ENCODE data around the gene ZNF831. TPM values are rescaled to one million over a fixed set of nuclear protein-coding genes. Genes with fewer than 3 reads are reported as not detected.

ZNF831 gene
- total RNA-seq, 4 donors from 2014 or later, result 0.05 to 0.07 TPM; not detected in 2

- DNase-seq (no peak), ATAC-seq (no peak)
- peaks cover 0 to 13% (median 3%) of the 10 kb centered on the region in 3 donors for H3K27me3 ChIP-seq
- no peaks in the 10 kb centered on the region for H3K9me3 ChIP-seq
- H3K36me3 ChIP-seq, result no peaks in the 10 kb centered on the region
- H3K27ac ChIP-seq, result no peak overlapping the region
- H3K4me1 ChIP-seq, result no peaks in the 10 kb centered on the region
- TF ChIP-seq CTCF (IDR thresholded peaks at IDR 0.05 in 4 of 5, conservative IDR thresholded peaks at IDR 0.05 in 1 of 5), result no peak
- no peak for TF ChIP-seq POLR2A (IDR thresholded peaks at IDR 0.05)
- in situ Hi-C loops (cut with MboI; ENCODE audit: low sequenced_read_pairs in 4 of 4), result no loop called here
- intact Hi-C loops (cut with DNase I; ENCODE audit: low total_unique reads), result no loop called here
- H3K4me3 ChIP-seq, result no peak overlapping the region
These were observed 89.7 kb downstream of the ZNF831 start for GRCh38 chr20:59253325-59253724.

GRCh38 chr20:59253779-59254319 lies 90.2 kb downstream of the ZNF831 start:
- in situ Hi-C loops (cut with MboI; ENCODE audit: low sequenced_read_pairs in 4 of 4) (no loop called here), intact Hi-C loops (cut with DNase I; ENCODE audit: low total_unique reads) (no loop called here)
- Histone ChIP-seq H3K4me3 (no peak overlapping the region), H3K27ac (no peak overlapping the region), H3K4me1 (no peaks in the 10 kb centered on the region), H3K27me3 (peaks cover 0 to 13% (median 3%) of the 10 kb centered on the region in 3 donors), H3K36me3 (no peaks in the 10 kb centered on the region), H3K9me3 (no peaks in the 10 kb centered on the region)
- TF ChIP-seq POLR2A (IDR thresholded peaks at IDR 0.05) (no peak), CTCF (IDR thresholded peaks at IDR 0.05 in 4 of 5, conservative IDR thresholded peaks at IDR 0.05 in 1 of 5) (no peak)
- DNase-seq (no peak), ATAC-seq (no peak)

- TF ChIP-seq POLR2A (IDR thresholded peaks at IDR 0.05) (no peak), CTCF (IDR thresholded peaks at IDR 0.05 in 4 of 5, conservative IDR thresholded peaks at IDR 0.05 in 1 of 5) (no peak)
- H3K27me3 ChIP-seq, result peaks cover 0 to 12% (median 3%) of the 10 kb centered on the region in 3 donors
- H3K9me3 ChIP-seq, result no peaks in the 10 kb centered on the region
- in situ Hi-C loops (cut with MboI; ENCODE audit: low sequenced_read_pairs in 4 of 4) (no loop called here), intact Hi-C loops (cut with DNase I; ENCODE audit: low total_unique reads) (no loop called here)
- no peak overlapping the region for H3K4me3 ChIP-seq
- H3K27ac ChIP-seq, result no peak overlapping the region
- ATAC-seq, result no peak
- no peak for DNase-seq
- H3K36me3 ChIP-seq, result no peaks in the 10 kb centered on the region
- no peaks in the 10 kb centered on the region for H3K4me1 ChIP-seq
These were observed 91.6 kb downstream of the ZNF831 start for GRCh38 chr20:59255256-59255655.

- Histone ChIP-seq H3K4me1 (no peaks in the 10 kb centered on the region), H3K36me3 (no peaks in the 10 kb centered on the region), H3K4me3 (no peak overlapping the region), H3K27ac (no peak overlapping the region), H3K9me3 (no peaks in the 10 kb centered on the region), H3K27me3 (peaks cover 0 to 7% (median 6%) of the 10 kb centered on the region in 3 donors)
- ATAC-seq (no peak), DNase-seq (no peak)
- TF ChIP-seq POLR2A (IDR thresholded peaks at IDR 0.05), result no peak
- no peak for TF ChIP-seq CTCF (IDR thresholded peaks at IDR 0.05 in 4 of 5, conservative IDR thresholded peaks at IDR 0.05 in 1 of 5)
- in situ Hi-C loops (cut with MboI; ENCODE audit: low sequenced_read_pairs in 4 of 4) (no loop called here), intact Hi-C loops (cut with DNase I; ENCODE audit: low total_unique reads) (no loop called here)
These were observed 94.6 kb downstream of the ZNF831 start for GRCh38 chr20:59258221-59258621.

- TF ChIP-seq CTCF (IDR thresholded peaks at IDR 0.05 in 4 of 5, conservative IDR thresholded peaks at IDR 0.05 in 1 of 5) (no peak), POLR2A (IDR thresholded peaks at IDR 0.05) (no peak)
- Histone ChIP-seq H3K4me1 (no peaks in the 10 kb centered on the region), H3K27me3 (peaks cover 0 to 7% (median 6%) of the 10 kb centered on the region in 3 donors), H3K9me3 (no peaks in the 10 kb centered on the region), H3K4me3 (no peak overlapping the region), H3K36me3 (no peaks in the 10 kb centered on the region), H3K27ac (no peak overlapping the region)
- DNase-seq, result no peak
- ATAC-seq, result no peak
- in situ Hi-C loops (cut with MboI; ENCODE audit: low sequenced_read_pairs in 4 of 4), result no loop called here
- intact Hi-C loops (cut with DNase I; ENCODE audit: low total_unique reads), result no loop called here
These were observed 96.3 kb downstream of the ZNF831 start for GRCh38 chr20:59259946-59260345.
